ENCODE data around the gene SLC46A1.

SLC46A1 gene

DNA sequence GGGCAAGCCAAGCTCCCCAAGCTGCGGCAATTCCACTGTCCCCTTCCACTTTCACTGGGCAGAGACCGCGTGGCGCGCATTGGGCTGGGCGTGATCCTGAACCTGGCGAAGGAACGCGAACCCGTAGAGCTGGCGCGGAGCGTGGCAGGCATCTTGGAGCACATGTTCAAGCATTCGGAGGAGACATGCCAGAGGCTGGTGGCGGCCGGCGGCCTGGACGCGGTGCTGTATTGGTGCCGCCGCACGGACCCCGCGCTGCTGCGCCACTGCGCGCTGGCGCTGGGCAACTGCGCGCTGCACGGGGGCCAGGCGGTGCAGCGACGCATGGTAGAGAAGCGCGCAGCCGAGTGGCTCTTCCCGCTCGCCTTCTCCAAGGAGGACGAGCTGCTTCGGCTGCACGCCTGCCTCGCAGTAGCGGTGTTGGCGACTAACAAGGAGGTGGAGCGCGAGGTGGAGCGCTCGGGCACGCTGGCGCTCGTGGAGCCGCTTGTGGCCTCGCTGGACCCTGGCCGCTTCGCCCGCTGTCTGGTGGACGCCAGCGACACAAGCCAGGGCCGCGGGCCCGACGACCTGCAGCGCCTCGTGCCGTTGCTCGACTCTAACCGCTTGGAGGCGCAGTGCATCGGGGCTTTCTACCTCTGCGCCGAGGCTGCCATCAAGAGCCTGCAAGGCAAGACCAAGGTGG lies 24.7 kb downstream of the SLC46A1 start:
- no peak for DNase-seq (ENCODE audit: low read depth in 2 of 2)

DNA sequence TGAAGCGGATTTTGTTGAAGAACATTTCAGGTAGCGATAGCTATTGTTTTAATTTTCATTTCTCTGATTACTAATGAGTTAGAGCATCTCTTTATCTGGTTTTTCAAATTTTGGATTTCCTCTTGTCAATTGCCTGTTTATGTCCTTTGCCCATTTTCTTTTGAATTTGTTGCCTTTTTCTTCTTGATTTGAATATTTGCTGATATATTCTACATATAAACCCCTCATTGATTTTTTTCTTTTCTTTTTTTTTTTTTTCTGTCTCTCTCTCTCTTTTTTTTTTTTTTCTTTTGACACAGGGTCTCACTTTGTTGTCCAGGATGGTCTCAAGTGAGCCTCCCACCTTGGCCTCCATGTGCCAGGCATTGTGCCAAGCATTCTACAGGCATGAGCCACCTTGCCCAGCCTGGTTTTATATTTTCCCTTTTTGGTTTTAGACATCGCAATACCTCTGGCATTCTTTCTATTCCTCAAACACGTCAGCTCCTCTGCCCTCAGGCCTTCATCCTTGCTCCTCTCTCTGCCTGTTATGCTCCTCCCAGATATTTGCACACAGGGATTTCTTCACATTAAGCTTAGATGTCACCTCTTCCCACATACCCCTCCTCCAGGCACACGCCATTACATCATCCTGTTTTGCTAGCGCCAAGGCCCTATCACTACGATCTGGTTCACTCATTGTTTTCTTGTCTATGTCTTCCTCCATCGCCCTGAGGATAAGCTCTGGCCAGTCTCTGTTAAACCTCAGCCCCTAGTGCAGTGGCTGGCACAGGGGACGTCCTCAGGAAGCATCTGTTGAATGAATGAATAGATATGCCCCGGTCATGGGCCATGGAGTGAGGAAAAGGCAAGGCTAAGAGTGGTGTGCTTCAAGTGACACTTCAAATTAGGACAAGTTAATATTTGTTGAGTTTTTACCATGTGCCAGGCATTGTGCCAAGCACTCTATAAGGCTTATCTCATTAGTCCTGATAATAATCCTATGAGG lies 25.9 kb downstream of the SLC46A1 start:
- DNase-seq (ENCODE audit: low read depth in 2 of 2) = no peak

DNA sequence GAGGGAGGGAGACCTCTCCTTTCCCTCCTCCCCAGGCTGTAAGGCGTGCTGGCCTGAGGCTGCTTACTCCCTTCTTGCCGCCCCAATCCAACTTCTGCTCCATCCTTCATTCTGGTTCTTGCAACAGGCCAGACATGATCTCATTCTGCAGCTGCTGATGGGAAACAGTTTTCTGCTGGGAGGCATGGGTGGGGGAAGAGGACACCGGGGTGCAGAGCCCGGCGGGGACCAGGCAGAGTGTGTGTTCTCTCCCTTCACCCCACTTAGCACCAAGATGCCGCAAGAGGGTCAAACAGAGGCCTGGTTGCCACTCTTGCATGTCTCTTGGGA lies 33.1 kb downstream of the SLC46A1 start:
- no peak for DNase-seq (ENCODE audit: low read depth in 2 of 2)

- DNase-seq (ENCODE audit: low read depth in 2 of 2) = no peak
Measured at GRCh38 chr17:28372203-28372944, 33.6 kb downstream of the SLC46A1 start.

DNA sequence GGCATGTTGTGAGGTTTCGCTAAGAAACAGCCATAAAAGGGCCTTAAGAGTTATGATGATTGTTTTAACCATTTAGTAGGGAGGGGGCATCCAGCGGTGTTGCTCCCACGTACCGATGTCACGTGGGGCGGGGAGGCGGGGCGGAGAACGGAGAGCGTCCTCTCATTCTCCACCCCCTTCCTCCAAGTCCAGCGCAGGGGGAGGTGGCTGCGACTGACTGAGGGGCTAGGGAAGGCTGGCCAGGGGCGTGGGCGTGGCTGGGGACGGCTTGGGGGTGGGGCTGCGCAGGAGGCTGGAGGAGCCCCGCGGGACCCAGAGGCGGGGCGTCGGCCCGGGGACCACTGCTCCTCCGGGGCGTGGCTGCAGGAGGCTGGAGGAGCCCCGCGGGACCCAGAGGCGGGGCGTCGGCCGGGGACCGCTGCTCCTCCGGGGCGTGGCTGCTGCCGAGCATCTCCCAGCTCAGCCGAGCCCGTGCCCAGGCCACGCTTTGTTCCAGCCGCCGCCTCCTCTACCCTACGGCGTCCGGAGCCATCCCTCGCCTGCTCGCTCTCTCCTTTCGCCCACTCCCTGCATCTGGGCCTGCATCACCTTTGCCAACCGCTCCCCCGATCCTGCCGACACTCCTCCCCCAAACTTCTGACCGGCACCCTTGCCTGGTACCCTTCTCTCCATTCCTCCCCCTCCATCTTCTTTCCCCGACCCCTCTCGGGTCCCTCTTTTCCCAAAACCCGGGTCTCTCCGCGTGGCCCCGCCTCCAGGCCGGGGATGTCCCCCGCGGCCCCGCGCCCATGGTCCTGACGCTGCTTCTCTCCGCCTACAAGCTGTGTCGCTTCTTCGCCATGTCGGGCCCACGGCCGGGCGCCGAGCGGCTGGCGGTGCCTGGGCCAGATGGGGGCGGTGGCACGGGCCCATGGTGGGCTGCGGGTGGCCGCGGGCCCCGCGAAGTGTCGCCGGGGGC lies 34.5 kb downstream of the SLC46A1 start, which contains the start of gene SARM1:
TSS of gene SARM1 (plus strand) at position 450 of the 958 bp plus-strand sequence. CDS start at position 789, 339 bp downstream.
- peak; percentile 70 to 87 for DNase-seq (ENCODE audit: low read depth in 2 of 2)

DNA sequence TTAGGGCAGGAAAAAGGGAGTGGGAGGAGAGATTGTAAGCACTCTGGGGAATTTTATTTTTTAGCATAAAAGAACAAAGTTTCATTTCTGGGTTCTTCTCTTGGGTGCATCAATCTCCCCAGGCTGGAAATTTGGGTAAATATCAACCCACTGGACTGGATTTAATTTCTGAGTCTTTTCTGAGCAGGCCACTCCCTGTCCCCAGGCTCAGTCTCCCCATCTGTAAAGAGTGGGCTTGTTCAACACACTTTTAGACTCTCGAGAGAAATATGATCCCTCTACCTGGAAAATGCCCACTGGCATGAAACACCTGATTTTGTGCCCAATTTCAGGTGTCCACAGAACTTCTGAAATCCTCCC lies 35.3 kb downstream of the SLC46A1 start:
- no peak for DNase-seq (ENCODE audit: low read depth in 2 of 2)

DNA sequence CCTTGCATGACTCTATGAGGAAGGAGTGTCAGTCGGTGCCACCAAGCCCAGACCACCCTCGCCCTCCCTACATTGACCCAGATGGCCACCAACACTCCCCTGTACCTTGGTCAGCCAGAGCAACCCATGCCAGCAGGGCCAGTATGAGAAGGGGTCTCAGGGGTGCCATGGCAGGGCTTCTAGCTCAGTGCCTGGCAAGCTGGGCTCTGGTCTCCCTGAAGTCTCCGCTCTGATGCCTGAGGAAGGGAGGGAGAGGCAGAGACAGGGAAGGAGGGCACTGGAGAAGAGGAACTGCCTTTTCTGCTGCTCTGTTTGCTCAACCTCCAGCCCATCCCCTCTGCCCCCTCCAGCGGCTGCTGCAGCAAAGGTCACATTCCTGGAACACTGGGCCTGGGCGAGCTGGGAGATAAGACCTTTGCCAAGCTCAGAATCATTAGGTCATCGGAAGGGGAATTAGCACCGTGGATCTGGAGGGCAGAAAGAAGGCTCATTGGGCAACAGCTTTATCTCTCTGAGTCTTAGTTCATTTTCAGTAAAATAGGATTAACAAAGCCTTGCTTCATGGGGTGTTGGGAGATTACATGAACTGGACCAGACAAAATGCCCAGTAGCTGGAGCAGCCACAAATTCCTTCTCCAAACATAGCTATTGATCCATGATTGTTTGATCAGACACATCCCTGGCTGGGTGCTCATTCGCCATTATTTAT lies 35.8 kb downstream of the SLC46A1 start, which contains the start of gene VTN:
TSS of gene VTN (minus strand) at position 273 of the 709 bp plus-strand sequence. CDS start at position 169, 104 bp downstream.
- no peak for DNase-seq (ENCODE audit: low read depth in 2 of 2)

GRCh38 chr17:28369684-28370034 lies 36.4 kb downstream of the SLC46A1 start:
- no peak for DNase-seq (ENCODE audit: low read depth in 2 of 2)

GRCh38 chr17:28368915-28369683 lies 36.9 kb downstream of the SLC46A1 start:
- DNase-seq (ENCODE audit: low read depth in 2 of 2) = no peak

DNA sequence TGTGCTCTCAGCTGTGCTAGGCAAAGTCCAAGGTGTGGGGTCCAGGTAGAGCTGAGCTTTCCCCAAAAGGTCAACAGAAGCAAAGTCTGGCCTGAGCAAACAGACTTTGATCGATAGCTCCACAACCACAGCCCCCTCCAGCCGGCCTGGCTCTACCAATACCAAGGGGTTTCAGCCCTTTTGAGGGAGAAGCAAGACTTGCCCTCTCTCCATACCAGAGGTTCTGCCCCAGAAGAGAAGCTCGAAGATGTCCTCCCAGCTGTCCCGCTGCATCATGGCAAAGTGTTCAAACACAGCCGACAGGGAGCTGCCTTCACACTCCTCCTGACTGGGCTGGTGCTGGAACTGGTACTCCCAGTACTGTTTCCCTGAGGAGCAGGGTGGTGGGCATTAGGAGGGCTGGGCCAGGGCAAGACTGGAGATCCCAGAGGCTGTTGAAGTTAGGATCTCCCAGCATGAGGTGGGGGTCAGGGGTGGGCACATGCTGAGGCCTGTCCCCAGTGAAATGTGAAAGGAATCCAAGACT lies 37.6 kb downstream of the SLC46A1 start:
- DNase-seq (ENCODE audit: low read depth in 2 of 2) = no peak

- DNase-seq (ENCODE audit: low read depth in 2 of 2) = no peak
Measured at GRCh38 chr17:28367641-28368305, 38.2 kb downstream of the SLC46A1 start.

DNA sequence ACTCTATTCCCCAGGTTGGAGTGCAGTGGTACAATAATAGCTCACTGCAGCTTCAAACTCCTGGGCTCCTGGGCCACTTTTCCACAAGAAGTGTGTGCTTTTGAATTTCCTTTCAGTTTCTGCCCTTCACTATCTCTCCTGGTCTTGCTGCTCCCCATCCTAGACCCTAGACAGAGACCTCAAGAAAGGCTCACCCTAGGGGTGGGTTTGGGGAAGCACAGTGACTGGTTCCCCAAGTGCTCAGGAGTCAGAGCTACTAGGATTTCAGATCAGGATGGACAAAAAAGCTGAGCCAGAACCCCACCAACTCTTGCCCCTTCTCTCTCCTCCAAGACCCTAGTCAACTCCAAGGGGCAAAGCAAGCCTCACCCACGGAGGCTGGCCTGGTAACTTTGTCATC lies 39.4 kb downstream of the SLC46A1 start:
- no peak for DNase-seq (ENCODE audit: low read depth in 2 of 2)

DNA sequence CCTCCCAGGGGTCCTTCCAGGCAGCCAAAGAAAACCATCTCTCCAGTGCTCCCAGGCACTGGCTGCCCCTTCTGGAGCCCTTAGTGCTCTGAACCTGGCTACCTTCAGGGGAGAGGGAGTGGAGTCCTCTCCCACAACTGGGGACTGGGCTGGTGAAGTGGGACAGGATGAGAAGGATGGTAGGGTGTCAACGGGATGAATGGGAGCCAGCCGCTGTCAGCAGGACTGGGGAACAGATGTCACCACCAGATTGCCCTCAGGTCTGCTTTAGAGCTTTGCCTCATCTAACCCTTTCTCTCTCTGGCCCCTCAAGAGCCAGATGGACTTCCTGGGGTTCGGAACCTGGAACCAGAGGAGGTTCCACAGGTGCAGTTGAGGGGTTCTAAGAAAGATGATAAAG lies 40.5 kb downstream of the SLC46A1 start:
- DNase-seq (ENCODE audit: low read depth in 2 of 2) = no peak

DNA sequence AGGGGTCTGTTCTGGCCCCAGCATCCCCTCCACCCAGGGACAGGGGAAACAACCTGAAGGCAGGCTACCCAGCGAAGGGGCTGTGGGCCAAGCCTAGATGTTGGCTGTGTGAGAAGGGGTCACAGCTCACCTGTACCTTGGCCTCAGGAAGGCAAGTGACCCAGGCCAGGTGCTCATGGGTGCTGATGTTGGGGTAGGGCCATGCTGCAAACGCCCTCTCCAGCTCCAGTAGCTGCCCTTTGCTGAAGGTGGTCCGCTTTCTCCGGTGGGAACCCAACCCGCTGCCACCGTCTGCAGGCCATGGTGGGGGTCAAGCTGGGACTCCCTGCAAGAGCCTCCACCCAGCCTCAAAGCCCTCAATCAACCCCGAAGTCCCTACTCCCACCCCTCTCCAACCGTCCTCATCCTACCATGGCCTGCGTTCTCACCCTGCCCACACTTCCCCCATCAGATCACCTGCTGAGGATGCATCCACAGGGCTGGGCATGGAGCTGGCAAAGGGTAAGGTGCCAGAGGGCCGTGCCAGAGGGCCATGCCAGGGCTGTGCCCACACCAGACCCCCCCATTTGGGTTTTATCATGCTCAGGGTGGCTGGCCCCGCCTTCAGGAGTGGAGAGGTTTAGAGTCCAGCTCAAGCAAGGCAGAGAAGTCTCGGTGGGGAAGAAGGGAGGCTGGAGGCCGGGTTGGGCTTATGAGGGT lies 41.2 kb downstream of the SLC46A1 start, which contains the start of gene SEBOX:
TSS of gene SEBOX (minus strand) at position 535 of the 699 bp plus-strand sequence. CDS start at position 487, 48 bp downstream.
- no peak for DNase-seq (ENCODE audit: low read depth in 2 of 2)

DNA sequence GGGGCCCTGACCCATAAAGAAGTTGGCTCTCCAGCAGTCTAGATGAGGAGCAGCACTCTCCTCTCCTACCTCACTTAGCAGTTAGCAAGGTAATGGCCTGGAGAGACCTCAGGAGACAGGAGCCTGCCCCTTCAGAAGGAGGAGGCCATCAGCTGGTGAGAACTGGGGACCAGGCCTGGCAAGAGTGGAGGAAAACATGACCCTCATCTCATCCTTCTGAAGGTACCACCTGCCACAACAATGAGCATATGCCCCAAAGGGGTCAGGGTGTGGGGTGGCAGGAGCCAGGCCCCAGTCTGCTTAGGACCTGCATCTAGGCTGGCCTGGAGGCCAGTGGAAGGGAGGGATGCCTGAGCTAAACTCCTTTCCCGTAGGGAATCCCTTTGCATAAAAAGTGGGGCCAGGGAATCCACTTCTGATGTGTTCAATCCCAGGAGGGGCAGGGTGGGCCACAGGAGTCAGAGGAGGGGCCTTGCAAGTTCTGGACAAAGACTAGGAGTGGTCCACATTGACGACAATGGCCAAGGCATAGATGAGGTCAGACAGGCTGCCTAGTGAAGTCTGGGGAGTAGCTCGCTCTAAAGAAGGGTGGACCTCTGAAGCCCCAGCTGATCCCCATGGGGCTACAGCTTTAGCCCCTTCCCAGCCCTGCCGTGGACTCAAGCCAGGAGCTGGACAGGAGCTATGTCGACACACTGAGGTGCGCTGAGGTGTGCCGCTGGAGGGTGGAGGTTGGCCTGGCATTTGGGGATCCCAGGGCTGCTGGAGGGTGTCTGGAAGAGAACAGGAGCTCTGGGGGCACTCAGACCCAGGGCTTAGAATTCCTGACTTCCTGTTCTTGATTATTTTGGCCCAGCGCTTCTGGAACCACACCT lies 42.0 kb downstream of the SLC46A1 start:
- DNase-seq (ENCODE audit: low read depth in 2 of 2) = no peak

GRCh38 chr17:28363186-28363585 lies 42.8 kb downstream of the SLC46A1 start:
- no peak for DNase-seq (ENCODE audit: low read depth in 2 of 2)

GRCh38 chr17:28357901-28358197 lies 48.2 kb downstream of the SLC46A1 start:
- DNase-seq (ENCODE audit: low read depth in 2 of 2) = no peak
